GM21717 (cell line): Measurements from ENCODE around the gene CENPI.
"Not testable (repeated sequence)": the region's sequence is repeated elsewhere in the genome, so short reads cannot be mapped to it uniquely, and the experiment has no call there.

Source experiments
- ATAC-seq: cut with Tn5 transposase; IDR thresholded peaks from one replicate; pipeline ENCODE4 v1.9.1; 2021; ENCODE audit warnings: mild to moderate bottlenecking, moderate library complexity; ENCODE audit not compliant: unreplicated experiment

CENPI gene, protein sequence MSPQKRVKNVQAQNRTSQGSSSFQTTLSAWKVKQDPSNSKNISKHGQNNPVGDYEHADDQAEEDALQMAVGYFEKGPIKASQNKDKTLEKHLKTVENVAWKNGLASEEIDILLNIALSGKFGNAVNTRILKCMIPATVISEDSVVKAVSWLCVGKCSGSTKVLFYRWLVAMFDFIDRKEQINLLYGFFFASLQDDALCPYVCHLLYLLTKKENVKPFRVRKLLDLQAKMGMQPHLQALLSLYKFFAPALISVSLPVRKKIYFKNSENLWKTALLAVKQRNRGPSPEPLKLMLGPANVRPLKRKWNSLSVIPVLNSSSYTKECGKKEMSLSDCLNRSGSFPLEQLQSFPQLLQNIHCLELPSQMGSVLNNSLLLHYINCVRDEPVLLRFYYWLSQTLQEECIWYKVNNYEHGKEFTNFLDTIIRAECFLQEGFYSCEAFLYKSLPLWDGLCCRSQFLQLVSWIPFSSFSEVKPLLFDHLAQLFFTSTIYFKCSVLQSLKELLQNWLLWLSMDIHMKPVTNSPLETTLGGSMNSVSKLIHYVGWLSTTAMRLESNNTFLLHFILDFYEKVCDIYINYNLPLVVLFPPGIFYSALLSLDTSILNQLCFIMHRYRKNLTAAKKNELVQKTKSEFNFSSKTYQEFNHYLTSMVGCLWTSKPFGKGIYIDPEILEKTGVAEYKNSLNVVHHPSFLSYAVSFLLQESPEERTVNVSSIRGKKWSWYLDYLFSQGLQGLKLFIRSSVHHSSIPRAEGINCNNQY

DNA sequence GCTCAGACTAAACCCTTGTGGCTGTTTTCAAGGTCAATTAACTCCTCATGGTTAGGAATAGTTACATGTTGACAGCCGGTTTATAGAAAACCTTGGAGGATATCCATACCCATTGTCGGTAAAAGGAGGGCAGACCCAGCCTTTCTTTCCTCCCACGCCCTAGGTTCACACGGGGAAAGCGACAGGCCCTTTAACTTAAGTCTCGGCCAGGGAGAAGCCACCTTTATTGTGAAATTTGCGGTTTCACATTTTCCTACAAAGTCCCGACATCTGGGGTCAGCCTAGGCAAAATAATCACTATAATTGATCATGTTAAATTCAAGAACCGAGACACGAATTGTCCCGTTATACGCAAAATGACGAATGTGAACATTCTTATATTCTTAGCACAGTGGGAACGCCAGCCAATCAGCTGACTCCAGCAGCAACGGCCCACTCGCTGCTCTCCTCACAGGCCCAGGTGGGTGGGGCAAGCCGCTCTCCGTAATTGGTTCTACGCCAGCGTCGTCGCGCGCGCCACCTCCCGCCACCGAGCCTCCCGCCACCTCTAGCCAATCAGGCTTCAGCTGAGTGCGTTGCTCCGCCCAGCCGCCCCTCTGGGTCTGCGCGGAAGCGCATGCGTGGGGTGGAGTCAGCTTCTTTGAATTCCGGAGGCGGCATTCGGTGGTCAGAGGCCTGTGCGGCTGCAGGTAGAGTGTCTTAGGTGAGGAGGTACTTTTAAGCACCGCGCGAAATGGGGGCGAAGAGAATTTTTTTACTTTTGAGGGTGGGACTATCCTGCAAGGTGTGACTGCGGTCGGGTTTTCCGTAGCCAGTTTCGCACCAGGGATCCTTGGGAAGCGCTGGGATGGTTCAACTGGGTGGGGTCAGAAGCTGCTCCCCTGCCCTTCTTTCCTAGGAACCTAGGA, at the start of gene CENPI:
CENPI (plus strand) TSS at position 659 of the 908 bp plus-strand sequence. CDS start 2,867 bp downstream, outside the sequence.
- ATAC-seq = peak; percentile 99

DNA sequence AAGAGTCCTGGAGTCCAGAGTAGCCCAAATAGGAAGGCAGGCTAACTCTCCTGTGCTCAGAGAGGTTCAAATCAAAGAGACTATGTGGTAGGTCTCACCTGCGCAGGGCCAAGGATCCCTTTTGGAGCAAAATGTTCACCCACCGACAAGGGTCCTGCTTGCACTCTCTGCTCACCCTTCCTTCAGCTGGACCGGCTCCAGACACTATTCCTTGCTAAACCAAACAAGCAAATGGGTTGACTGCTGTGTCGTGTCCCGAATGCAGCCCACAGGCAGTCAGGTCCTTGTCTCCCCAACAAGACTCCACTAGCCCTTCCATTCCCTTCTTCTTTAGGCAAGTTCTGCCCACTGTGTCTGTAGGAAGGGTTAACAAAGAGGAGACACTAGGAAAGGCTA, 46.9 kb upstream of the CENPI start:
- ATAC-seq = peak; percentile 15

DNA sequence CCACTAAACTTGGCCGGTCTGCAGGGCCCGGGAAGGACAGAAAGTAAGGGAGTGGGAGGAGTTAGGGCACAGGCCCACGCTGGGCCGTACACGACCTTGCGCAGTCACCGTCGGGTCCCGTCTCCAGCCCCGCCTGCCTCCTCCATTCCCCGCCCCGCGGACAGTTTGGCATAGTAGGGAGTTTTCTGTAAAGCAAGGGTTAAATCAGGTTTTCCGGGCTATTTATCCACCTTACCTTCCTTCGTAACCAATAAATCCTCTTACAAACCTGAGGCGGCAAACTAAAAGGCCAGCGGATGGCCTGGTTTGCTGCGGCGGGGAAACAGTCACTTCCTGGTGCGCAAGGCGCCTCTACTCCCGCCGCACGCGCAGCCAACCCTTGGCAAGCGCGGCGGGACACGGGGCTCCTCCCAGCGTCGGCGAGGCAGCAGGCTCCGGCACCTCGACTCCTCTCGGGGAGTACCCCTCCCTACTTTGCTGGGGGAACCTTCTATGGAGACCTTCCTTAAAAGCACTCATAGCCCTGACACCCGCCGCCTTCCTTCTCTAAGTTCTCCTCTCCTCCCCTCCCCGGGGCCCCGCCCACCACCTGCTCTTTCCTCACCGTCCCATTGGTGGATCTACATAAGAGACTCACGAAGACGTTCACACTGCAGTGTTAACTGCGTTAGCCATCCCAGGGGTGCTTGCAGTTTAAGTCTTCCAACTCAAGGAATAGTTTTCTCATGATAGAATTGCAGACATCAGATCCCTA, 46.3 kb upstream of the CENPI start, which contains the start of gene TRMT2B:
TRMT2B (minus strand) TSS at position 563 of the 754 bp plus-strand sequence. CDS start 9,822 bp downstream, outside the sequence.
- ATAC-seq = peak; percentile 98

DNA sequence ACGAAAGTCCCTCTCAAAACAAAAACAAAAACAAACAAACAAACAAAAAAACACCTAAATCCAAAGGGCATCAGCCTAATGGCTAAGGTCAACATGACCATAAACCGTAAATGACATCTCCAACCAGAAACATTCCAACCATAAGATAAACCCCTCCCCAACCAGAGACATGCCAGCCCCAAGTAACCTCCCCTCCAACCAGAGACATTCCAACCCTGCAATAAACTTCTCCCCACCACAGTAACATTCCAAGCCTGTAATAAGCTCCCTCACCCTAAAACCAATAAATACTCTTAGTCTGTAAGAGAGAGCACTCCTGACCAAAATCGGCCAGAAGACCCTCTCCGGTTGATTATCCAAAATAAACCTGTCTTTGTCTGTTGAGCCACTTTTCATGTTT, 41.5 kb upstream of the CENPI start:
- not testable (repeated sequence) for ATAC-seq

DNA sequence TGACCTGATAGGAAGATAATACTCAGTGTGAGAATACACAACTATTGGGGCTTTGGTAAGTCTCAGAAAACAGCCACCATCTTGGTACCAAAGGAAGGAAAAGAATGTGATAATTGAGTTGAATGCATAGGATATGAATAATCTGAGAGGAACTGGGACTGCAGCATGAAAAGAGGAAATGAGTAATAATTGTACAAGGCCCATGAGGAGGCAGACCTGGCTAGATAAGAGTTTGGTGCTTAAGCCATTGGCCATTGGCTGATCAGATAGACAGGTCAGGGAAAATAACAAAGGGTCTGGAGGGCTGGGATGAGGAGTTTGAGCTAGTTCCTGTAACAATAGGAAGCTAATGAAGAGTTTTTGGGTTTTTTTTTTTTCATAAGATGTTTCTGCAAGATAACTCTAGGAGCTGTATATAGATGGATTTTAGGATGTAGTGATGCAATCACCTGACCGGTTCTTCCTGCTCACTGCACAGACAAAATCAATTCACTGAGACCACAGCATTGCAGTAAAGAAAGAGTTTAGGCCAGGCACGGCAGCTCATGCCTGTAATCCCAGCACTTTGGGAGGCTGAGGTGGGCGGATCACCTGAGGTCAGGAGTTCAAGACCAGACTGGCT, 40.8 kb upstream of the CENPI start:
- ATAC-seq = peak; percentile 89

DNA sequence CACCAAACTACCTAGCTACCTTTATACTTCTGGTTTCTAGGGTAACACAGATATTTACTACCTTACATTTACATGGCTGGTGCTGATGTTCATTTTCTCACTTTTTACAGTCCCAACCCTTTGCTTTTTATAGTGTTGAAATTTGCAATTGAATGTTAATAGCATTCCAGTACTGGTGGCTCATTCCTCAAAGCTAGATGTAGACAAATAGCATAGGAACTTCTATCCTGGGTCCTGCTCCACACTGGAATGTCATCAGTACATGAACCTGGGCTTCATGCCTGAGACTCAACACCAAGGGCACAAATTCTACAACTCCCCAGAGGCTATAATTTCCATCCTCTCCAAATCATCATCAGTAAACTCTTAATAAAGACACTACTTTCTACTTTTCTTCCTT, 35.8 kb upstream of the CENPI start:
- no peak for ATAC-seq

DNA sequence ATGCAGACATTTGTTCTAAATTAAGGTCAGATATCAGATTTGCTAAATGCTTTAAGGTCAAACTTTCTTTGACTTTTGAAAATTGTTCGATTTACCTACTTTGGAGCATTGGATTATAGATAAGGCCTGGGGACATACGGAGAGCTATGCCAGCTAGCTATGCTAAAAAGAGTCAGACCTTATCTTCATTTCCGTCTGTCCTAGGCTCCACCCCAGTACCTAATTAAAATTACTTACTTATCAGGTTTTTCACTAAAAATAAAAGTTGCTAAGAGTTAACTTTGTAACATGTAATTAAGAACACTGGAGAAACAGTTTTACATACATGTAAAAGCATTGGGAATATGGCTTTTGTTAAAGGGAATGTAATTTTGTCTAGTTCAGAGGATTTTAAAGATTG, 26.4 kb upstream of the CENPI start:
- no peak for ATAC-seq

DNA sequence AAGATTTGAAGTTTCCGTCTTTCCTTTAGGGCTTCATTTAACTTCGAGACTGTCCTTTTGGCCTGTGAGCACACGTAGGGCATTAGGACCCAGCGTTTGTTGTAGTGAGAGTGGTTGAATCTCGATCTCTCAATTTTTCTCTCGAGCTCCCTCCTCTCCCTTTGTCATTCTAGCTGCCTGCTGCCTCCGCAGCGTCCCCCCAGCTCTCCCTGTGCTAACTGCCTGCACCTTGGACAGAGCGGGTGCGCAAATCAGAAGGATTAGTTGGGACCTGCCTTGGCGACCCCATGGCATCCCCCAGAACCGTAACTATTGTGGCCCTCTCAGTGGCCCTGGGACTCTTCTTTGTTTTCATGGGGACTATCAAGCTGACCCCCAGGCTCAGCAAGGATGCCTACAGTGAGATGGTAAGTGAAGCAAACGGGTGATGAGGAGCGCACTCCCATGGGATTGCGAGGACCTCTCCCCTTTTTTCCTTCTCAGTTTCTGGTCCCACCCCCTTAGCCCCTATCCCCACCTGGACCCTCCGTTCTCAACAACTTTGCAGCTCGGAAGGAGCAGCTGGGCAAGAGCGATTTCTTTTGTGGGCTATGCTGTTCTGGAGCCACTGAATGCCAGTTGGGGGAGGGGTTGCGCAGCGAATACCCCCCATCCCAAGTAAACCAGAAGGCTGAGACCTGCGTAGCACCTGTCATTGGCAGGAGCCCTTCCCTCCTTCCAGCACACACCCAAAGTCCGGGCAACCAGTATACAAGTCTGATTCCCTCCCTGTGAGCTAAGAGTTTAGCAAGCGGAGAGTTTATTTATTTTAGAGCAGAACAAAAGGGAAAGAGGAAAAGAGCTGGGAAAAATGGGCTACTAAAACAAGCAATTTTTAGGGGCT, 19.0 kb upstream of the CENPI start, which contains the start of gene TMEM35A:
TMEM35A (plus strand) TSS at position 164 of the 883 bp plus-strand sequence; CDS start at position 288, 124 bp downstream.
- ATAC-seq = no peak

DNA sequence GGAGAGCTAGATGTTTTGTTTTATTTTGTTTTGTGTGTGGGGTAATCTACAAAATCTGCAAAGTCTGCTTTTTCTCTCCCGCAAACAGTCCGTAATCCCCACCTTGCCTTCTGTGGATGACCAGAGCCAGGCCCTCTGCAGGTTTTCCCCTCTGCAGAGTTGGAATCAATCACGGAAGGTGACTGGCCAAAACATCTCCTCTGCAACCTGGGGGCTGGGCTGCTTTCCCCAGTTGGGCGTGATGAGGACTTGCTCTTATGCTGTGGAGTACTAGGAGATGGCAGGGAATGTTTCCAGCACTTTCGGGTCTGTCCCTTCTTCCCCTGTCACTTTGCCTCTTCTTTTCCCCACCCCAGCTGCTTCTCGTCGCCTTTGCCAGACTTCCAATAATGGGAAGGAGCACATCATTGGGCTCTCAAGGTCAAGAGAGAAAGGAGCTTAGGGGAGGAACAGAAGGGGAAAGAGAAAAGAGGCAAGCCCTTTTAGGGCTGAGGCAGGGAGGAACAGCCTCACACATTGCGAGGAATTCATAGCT, 18.2 kb upstream of the CENPI start:
- ATAC-seq = no peak

DNA sequence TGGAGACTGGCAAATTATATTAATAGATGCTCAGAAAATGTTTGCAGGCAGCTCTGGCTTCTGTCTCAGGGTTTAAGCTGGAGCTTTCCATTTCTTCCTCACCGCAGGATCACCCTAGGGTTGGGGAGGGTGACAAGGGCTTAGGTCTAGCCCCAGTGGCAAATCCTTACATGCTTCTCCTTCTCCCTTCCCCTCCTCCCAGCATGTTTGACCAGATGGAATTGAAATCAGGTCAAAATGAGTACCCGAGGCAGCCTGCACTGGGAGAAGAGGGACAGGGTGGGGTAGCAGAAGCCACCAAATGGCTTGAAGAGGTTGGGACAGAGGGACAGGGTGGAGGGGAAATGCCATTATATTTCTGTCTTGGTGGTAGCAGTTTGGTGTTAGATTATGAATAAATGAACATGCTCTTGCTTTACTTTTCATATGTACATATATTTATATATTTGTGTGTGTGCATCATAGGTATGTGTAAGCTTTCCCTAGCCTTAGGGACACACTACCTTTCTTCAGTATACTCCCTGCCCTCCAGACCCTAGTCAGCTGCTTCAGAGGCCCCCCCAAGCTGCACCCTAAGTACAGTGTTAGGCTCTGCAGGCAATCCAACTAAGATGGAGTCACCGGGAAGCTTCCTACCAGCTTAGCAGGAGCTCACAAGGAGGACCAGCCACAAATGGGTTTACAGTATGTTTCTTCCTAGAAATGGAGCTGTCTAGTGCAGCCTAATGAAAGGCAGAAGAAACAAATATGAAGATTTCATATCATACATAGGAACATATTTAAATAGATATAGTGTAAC, 17.5 kb upstream of the CENPI start:
- no peak for ATAC-seq

DNA sequence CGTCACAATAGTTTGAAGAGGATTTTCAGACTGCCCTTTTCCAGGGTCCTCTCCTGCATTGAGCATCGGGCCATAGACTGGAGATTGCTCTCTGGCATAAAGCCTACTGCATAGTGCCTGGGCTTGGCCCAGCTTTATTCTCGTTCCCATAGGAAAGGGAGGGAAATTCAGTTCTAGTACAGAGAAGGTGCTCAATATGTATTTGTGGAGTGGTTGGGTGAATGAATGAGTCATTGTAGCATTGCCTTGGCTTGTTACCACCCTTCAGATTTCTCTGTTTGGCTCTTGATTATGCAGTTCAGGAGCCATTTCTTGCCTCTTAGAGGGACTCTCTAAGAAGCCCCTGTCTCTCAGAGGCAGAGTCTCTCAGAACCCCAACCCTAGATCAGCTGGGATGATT, 16.8 kb upstream of the CENPI start:
- ATAC-seq = no peak

DNA sequence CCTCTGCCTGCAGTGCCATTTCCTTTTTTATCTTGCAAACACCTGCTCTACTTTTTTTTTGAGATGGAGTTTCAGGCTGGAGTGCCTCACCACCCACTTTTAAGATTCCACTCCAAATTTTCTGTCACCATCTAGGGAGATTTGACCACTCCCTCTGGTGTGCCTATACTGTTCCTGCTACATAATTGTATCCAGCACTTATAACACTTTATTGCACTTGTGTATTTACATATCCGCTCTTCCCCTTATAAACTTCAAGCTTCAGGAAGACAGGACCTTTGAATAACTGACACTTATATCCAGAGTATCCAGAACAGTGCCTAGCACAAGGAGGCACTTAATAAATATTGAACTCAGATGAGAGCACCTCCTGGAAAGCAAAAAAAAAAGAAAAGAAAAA, 6.2 kb upstream of the CENPI start:
- no peak for ATAC-seq

DNA sequence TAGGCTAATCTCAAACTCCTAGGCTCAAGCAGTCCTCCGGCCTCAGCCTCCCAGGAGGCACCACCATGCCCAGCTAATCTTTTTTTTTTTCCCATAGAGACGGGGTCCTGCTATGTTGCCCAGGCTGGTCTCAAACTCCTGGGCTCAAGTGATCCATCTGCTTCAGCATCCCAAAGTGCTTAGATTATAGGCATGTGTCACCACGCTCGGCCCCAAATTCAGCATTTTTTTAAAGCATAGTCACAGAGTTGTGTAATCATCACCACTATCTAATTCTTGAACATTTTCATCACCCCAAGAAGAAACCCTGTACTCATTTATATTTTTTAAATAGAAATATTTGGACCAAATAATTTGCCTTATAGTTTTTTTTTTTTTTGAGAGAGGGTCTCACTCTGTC, 10.3 kb downstream of the CENPI start:
- no peak for ATAC-seq

DNA sequence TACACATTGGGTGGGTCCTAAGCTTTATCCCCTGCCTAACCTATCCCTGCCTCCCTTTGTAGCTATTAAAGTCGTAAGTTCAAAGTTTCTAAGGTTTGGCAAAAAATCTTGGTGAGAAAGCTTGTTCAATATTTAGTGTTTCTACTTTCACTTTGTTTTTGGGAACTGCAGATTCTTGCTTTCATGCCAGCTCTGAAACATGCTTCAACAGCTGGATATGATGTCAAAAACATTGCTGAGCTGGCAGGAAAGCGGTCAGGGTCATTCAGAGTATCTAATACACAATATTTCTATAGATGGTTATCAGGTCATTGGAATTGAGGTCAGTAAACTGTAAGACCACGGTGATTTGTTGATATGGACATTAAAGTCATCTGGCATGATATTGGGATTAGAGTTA, 19.7 kb downstream of the CENPI start:
- ATAC-seq = no peak

DNA sequence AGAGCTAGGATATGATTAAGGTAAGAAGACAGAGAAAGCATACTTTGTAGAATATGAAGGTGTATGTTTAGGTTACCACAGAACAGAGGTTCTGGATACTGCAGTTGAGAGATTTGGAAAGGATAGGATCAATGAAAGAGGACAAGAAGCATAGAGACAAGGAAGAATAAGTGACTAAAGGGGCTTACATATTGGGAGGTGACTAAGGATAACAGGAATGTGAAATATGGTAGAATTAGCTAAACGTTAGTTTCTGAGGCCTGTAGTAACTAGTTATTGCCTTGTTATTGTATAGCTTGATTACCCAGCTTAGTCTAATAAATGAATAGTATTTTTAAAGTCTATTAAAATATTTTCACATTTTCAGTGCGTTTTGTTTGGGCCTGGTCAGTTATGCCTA, 38.2 kb downstream of the CENPI start:
- no peak for ATAC-seq
